Astrocyte (in vitro differentiated cells and primary cell): ENCODE results near the gene FRMD8.

Source experiments
- CTCF ChIP-seq: IDR thresholded peaks from 2 replicates; pipeline ENCODE4 v1.5.1; 2011; ENCODE audit warnings: low read depth, mild to moderate bottlenecking, inconsistent platforms, low read length, moderate library complexity; ENCODE audit not compliant: insufficient read depth
- EZH2 ChIP-seq: IDR thresholded peaks from 2 replicates; pipeline ENCODE4 v1.6.1; 2012; ENCODE audit warnings: mild to moderate bottlenecking, low read length, inconsistent platforms; ENCODE audit not compliant: insufficient read depth

GRCh38 chr11:65378928-65379638, 7.4 kb upstream of the FRMD8 start:
- TF ChIP-seq CTCF (no peak), EZH2 (no peak)
